GM12873 (cell line): ENCODE data around the gene HCN1.

ENCODE experiments used
- CTCF ChIP-seq: IDR thresholded peaks from 2 replicates; pipeline ENCODE4 v1.5.1; 2012; ENCODE audit warnings: low read depth, mild to moderate bottlenecking, moderate library complexity, low read length, control low read depth; ENCODE audit not compliant: insufficient read depth; ENCODE audit errors: missing control alignments

HCN1 gene

GRCh38 chr5:45279109-45279508, 417.1 kb downstream of the HCN1 start:
- no peak for TF ChIP-seq CTCF

GRCh38 chr5:45277860-45278259, 418.3 kb downstream of the HCN1 start:
- no peak for TF ChIP-seq CTCF

GRCh38 chr5:45274241-45274640, 421.9 kb downstream of the HCN1 start:
- TF ChIP-seq CTCF = no peak

GRCh38 chr5:45271626-45272025, 424.6 kb downstream of the HCN1 start:
- TF ChIP-seq CTCF = no peak

- TF ChIP-seq CTCF = no peak
Measured at GRCh38 chr5:45264447-45264846, 431.7 kb downstream of the HCN1 start.

GRCh38 chr5:45262061-45262590, 434.1 kb downstream of the HCN1 start:
- no peak for TF ChIP-seq CTCF

- TF ChIP-seq CTCF = no peak
Measured at GRCh38 chr5:45261125-45261524, 435.1 kb downstream of the HCN1 start.
